Stimulated activated CD4-positive, alpha-beta T cell treated with anti-CD3 and anti-CD28 coated beads, Interleukin-4, amount 100 ng/mL, for 24 hours (primary cell): ENCODE measurements around the gene KRTDAP.

Experiments
- DNase-seq: peaks from one replicate; pipeline ENCODE4 v3.0.0-alpha.2; 2020

KRTDAP gene

GRCh38 chr19:35512831-35513627, 22.8 kb upstream of the KRTDAP start:
- DNase-seq = no peak

GRCh38 chr19:35511337-35511736, 21.1 kb upstream of the KRTDAP start:
- DNase-seq = no peak

- no peak for DNase-seq
Measured at GRCh38 chr19:35510626-35510964, 20.3 kb upstream of the KRTDAP start.

GRCh38 chr19:35509861-35510625, 19.8 kb upstream of the KRTDAP start:
- DNase-seq = peak; percentile 79

GRCh38 chr19:35509018-35509652, 18.9 kb upstream of the KRTDAP start:
- peak; percentile 37 for DNase-seq

- no peak for DNase-seq
Measured at GRCh38 chr19:35508129-35508528, 17.9 kb upstream of the KRTDAP start.

- DNase-seq = no peak
Measured at GRCh38 chr19:35507561-35507960, 17.3 kb upstream of the KRTDAP start.

GRCh38 chr19:35506011-35506410, 15.7 kb upstream of the KRTDAP start:
- DNase-seq = no peak

GRCh38 chr19:35502751-35503150, 12.5 kb upstream of the KRTDAP start:
- no peak for DNase-seq

- DNase-seq = no peak
Measured at GRCh38 chr19:35501684-35502083, 11.4 kb upstream of the KRTDAP start.

GRCh38 chr19:35500611-35501010, 10.3 kb upstream of the KRTDAP start:
- no peak for DNase-seq

- no peak for DNase-seq
Measured at GRCh38 chr19:35498984-35499527, 8.8 kb upstream of the KRTDAP start.

GRCh38 chr19:35498220-35498619, 8.0 kb upstream of the KRTDAP start:
- no peak for DNase-seq

- no peak for DNase-seq
Measured at GRCh38 chr19:35497406-35497805, 7.1 kb upstream of the KRTDAP start.

GRCh38 chr19:35495107-35496064, 5.1 kb upstream of the KRTDAP start:
- DNase-seq = peak; percentile 83

- no peak for DNase-seq
Measured at GRCh38 chr19:35493971-35494370, 3.7 kb upstream of the KRTDAP start.

GRCh38 chr19:35491836-35492360, 1.6 kb upstream of the KRTDAP start:
- DNase-seq = no peak

- no peak for DNase-seq
Measured at GRCh38 chr19:35488677-35489076, 1.6 kb downstream of the KRTDAP start.

- DNase-seq = no peak
Measured at GRCh38 chr19:35487656-35488182, 2.5 kb downstream of the KRTDAP start.

GRCh38 chr19:35486268-35486708, 4.0 kb downstream of the KRTDAP start:
- DNase-seq = no peak

GRCh38 chr19:35484252-35485036, 5.8 kb downstream of the KRTDAP start:
- DNase-seq = no peak
